ENCODE data around the gene SYT8. TPM values are rescaled to one million over a fixed set of nuclear protein-coding genes. Genes with fewer than 3 reads are reported as not detected.

Gene SYT8
- total RNA-seq, 1 experiment from 2014 or later = 7.8 TPM

- intact Hi-C loops (cut with micrococcal nuclease) = no loop called here
- Histone ChIP-seq H3K4me1 (ENCODE audit: insufficient read depth, low read length) (no peaks in the 10 kb centered on the region), H3K9me2 (replicated peaks; ENCODE audit: low read length) (no peaks in the 10 kb centered on the region), H3K9ac (ENCODE audit: low read length) (no peak overlapping the region), H3K4me3 (ENCODE audit: low read length) (no peak overlapping the region), H3K36me3 (ENCODE audit: low read depth, low read length) (no peaks in the 10 kb centered on the region), H3K27me3 (ENCODE audit: low read length) (peaks cover 32% of the 10 kb centered on the region), H4K20me1 (ENCODE audit: low read length) (no peaks in the 10 kb centered on the region), H3F3A (ENCODE audit: low read length, unreplicated experiment) (no peaks in the 10 kb centered on the region), H3K4me2 (ENCODE audit: low read length) (no peak overlapping the region), H2AFZ (ENCODE audit: low read length) (no peak overlapping the region), H3K9me3 (ENCODE audit: low read length) (no peaks in the 10 kb centered on the region), H3K79me2 (ENCODE audit: low read length) (no peaks in the 10 kb centered on the region), H3K27ac (ENCODE audit: low read length) (no peak overlapping the region)
- ChIA-PET POLR2A (ENCODE audit: unreplicated experiment) (no interaction called here), CTCF (no interaction called here)
- ATAC-seq (no peak), DNase-seq (no peak)
- no peak for TF ChIP-seq CTCF (conservative IDR thresholded peaks at IDR 0.05; ENCODE audit: low read depth, low read length)
- TF ChIP-seq EZH2 (IDR thresholded peaks at IDR 0.05; ENCODE audit: low read length, unreplicated experiment) = no peak
- no peak for TF ChIP-seq EZH2phosphoT487 (IDR thresholded peaks at IDR 0.05; ENCODE audit: borderline replicate concordance, low read length)
- no TSS peak for BruUV-seq (replicated peaks)
Measured at GRCh38 chr11:1871531-1871930, 36.7 kb downstream of the SYT8 start.

GRCh38 chr11:1872267-1872985 lies 37.6 kb downstream of the SYT8 start:
- POLR2A ChIA-PET (ENCODE audit: unreplicated experiment) = no interaction called here

More at GRCh38 chr11:1872267-1872985, 37.6 kb downstream of the SYT8 start:
- intact Hi-C loops (cut with micrococcal nuclease) = no loop called here
- no peaks in the 10 kb centered on the region for H3K79me2 ChIP-seq (ENCODE audit: low read length)
- peaks cover 32% of the 10 kb centered on the region for H3K27me3 ChIP-seq (ENCODE audit: low read length)
- no peak for ATAC-seq
- no peak overlapping the region for H3K27ac ChIP-seq (ENCODE audit: low read length)
- H3K9me2 ChIP-seq (replicated peaks; ENCODE audit: low read length) = no peaks in the 10 kb centered on the region
- no TSS peak for BruUV-seq (replicated peaks)
- H3K4me1 ChIP-seq (ENCODE audit: insufficient read depth, low read length) = no peaks in the 10 kb centered on the region
- H3K9me3 ChIP-seq (ENCODE audit: low read length) = no peaks in the 10 kb centered on the region
- no peak overlapping the region for H3K4me2 ChIP-seq (ENCODE audit: low read length)
- no peak overlapping the region for H2AFZ ChIP-seq (ENCODE audit: low read length)
- TF ChIP-seq CTCF (conservative IDR thresholded peaks at IDR 0.05; ENCODE audit: low read depth, low read length) (no peak), EZH2phosphoT487 (IDR thresholded peaks at IDR 0.05; ENCODE audit: borderline replicate concordance, low read length) (no peak)
- CTCF ChIA-PET = no interaction called here
- H3K4me3 ChIP-seq (ENCODE audit: low read length) = no peak overlapping the region
- H4K20me1 ChIP-seq (ENCODE audit: low read length) = no peaks in the 10 kb centered on the region
- H3F3A ChIP-seq (ENCODE audit: low read length, unreplicated experiment) = no peaks in the 10 kb centered on the region
- H3K9ac ChIP-seq (ENCODE audit: low read length) = no peak overlapping the region
- no peaks in the 10 kb centered on the region for H3K36me3 ChIP-seq (ENCODE audit: low read depth, low read length)
- DNase-seq = no peak

Data from PC-3 (cell line).